GM19035 (cell line): ENCODE measurements around the gene DNMT3L.
"Not testable (repeated sequence)": the region's sequence is repeated elsewhere in the genome, so short reads cannot be mapped to it uniquely, and the experiment has no call there.

Source experiments
- ATAC-seq: cut with Tn5 transposase; IDR thresholded peaks from one replicate; pipeline ENCODE4 v1.9.1; 2021; ENCODE audit not compliant: unreplicated experiment

DNMT3L gene

DNA sequence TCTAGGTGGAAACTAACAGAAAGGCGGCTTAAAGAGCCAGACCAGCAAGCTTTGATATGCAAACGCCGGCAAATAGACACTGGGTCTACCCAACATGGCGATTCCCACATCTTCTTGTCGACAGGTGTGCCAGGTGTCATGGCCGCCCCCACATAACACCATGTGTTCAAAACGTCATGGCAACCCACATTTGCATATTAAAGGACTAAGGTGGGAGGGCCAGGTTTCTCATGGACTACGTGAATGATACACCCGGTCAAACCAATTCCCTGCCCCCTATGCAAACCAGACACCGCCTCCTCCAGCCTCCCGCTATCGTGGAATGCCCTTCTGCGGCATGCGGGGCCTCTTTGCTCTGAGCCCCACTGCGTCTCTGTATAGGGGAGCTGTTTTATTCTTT is 62.2 kb downstream of the DNMT3L start:
- ATAC-seq, result no peak

GRCh38 chr21:44197156-44197516 is 64.6 kb downstream of the DNMT3L start:
- not testable (repeated sequence) for ATAC-seq
